ENCODE data around the gene LMF1.

The LMF1 gene

GRCh38 chr16:917591-918061, 53.2 kb downstream of the LMF1 start:
- no peak for TF ChIP-seq CTCF (IDR thresholded peaks at IDR 0.05)

GRCh38 chr16:916035-916799, 54.6 kb downstream of the LMF1 start:
- no peak for TF ChIP-seq CTCF (IDR thresholded peaks at IDR 0.05)

- no peak for TF ChIP-seq CTCF (IDR thresholded peaks at IDR 0.05)
These were observed 55.2 kb downstream of the LMF1 start for GRCh38 chr16:915546-915945.

GRCh38 chr16:914440-914839, 56.3 kb downstream of the LMF1 start:
- no peak for TF ChIP-seq CTCF (IDR thresholded peaks at IDR 0.05)

GRCh38 chr16:913817-914439, 56.9 kb downstream of the LMF1 start:
- no peak for TF ChIP-seq CTCF (IDR thresholded peaks at IDR 0.05)

DNA sequence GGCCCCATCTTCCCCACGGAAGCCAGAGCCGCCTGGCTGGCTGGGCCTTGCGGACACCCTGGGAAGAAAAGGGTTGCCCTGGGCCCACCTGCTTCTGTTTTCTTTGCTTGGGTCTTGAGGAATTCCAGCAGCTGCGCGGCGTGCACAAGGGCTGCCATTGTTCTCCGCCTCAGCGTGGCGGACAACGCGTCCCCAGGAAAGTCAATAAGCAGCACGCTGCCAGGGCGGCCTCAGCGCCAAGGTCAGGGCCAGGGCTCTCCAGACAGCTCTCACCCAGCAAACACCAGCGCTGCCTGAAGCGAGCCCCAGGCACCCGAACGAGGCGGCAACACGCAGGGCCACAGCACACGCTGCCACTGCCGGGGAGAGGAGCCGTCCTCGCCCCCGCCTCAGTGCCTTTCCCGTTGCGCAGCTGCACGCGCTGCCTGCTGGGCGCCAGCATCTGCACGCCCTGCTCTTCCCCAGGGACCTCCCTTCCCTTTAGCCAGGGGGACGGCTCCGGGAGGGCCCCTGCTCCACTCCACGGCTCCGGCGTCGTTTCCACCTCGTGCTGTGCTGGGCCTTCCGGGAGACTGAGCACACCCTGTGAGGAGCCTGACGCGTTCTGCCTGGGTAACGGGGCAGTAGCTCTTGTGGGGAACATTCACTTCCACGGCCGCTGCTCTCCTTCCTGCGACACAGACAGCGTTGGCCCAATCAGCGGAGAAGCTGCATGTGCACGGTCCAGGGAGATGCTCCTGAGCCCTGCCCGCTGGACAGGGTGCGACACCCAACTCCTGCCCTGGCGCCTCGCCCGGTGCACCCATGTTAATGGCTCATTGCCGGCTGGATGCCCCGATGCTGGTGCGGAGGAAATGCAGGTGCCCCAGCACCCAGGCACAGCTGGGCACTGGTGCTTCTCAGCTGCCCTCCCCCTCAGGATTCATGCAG, 57.8 kb downstream of the LMF1 start:
- no peak for TF ChIP-seq CTCF (IDR thresholded peaks at IDR 0.05)

GRCh38 chr16:912322-912683, 58.5 kb downstream of the LMF1 start:
- TF ChIP-seq CTCF (IDR thresholded peaks at IDR 0.05) = no peak

Measured in LNCAP (cell line).